MG63 (cell line): ENCODE results near the gene NLGN4Y. TPM values are rescaled to one million over a fixed set of nuclear protein-coding genes. Genes with fewer than 3 reads are reported as not detected.

Source experiments
- DNase-seq: peaks from one replicate; pipeline ENCODE4 v3.0.0-alpha.2; 2020
- H3K27me3 ChIP-seq: fragments of 250-450 bp; sonication (Bioruptor Pico); 2 replicates; pipeline ENCODE4 v1.5.1; 2020; ENCODE audit warnings: mild to moderate bottlenecking, moderate library complexity
- H3K36me3 ChIP-seq: fragments of 250-450 bp; sonication (Bioruptor Pico); 2 replicates; pipeline ENCODE4 v1.5.1; 2020; ENCODE audit warnings: mild to moderate bottlenecking, moderate library complexity
- H3K4me3 ChIP-seq: fragments of 250-450 bp; sonication (Bioruptor Pico); 2 replicates; pipeline ENCODE4 v1.5.1; 2020; ENCODE audit warnings: mild to moderate bottlenecking, moderate library complexity
- H3K9me3 ChIP-seq: fragments of 250-450 bp; sonication (Bioruptor Pico); 2 replicates; pipeline ENCODE4 v1.5.1; 2020; ENCODE audit warnings: mild to moderate bottlenecking, moderate library complexity
- total RNA-seq: library from RNA; depleted of rRNA; stranded (reverse); fragments of >200 nt; shearing (Covaris generic); gene quantifications from 2 replicates; pipeline ENCODE4 v1.2.3, GENCODE V29; 2014; ENCODE audit warnings: low replicate concordance

NLGN4Y gene
- total RNA-seq, 1 experiment from 2014 or later = 8.1 TPM

- Histone ChIP-seq H3K4me3 (no peak overlapping the region), H3K36me3 (no peaks in the 10 kb centered on the region), H3K27me3 (no peaks in the 10 kb centered on the region), H3K9me3 (no peaks in the 10 kb centered on the region)
- DNase-seq = peak; percentile 37
Observed at GRCh38 chrY:14631676-14632075, 107.3 kb downstream of the NLGN4Y start.

- H3K9me3 ChIP-seq = no peaks in the 10 kb centered on the region
- H3K27me3 ChIP-seq = no peaks in the 10 kb centered on the region
- no peaks in the 10 kb centered on the region for H3K36me3 ChIP-seq
- H3K4me3 ChIP-seq = no peak overlapping the region
- DNase-seq = no peak
Observed at GRCh38 chrY:14633718-14634117, 109.4 kb downstream of the NLGN4Y start.

GRCh38 chrY:14634954-14635353 is 110.6 kb downstream of the NLGN4Y start:
- Histone ChIP-seq H3K9me3 (no peaks in the 10 kb centered on the region), H3K27me3 (no peaks in the 10 kb centered on the region), H3K36me3 (no peaks in the 10 kb centered on the region), H3K4me3 (no peak overlapping the region)
- no peak for DNase-seq

GRCh38 chrY:14637551-14637950 is 113.2 kb downstream of the NLGN4Y start:
- Histone ChIP-seq H3K9me3 (no peaks in the 10 kb centered on the region), H3K4me3 (no peak overlapping the region), H3K27me3 (no peaks in the 10 kb centered on the region), H3K36me3 (no peaks in the 10 kb centered on the region)
- DNase-seq = no peak

GRCh38 chrY:14641853-14642252 is 117.5 kb downstream of the NLGN4Y start:
- H3K36me3 ChIP-seq = no peaks in the 10 kb centered on the region
- no peaks in the 10 kb centered on the region for H3K9me3 ChIP-seq
- H3K4me3 ChIP-seq = no peak overlapping the region
- H3K27me3 ChIP-seq = no peaks in the 10 kb centered on the region
- no peak for DNase-seq

- peak; percentile 7 for DNase-seq
Observed at GRCh38 chrY:14644157-14644952, 120.0 kb downstream of the NLGN4Y start.

GRCh38 chrY:14679181-14679580 is 154.9 kb downstream of the NLGN4Y start:
- no peak for DNase-seq
- no peaks in the 10 kb centered on the region for H3K36me3 ChIP-seq
- H3K4me3 ChIP-seq = no peak overlapping the region
- H3K27me3 ChIP-seq = no peaks in the 10 kb centered on the region
- no peaks in the 10 kb centered on the region for H3K9me3 ChIP-seq

More at GRCh38 chrY:14644157-14644952, 120.0 kb downstream of the NLGN4Y start:
- H3K36me3 ChIP-seq = no peaks in the 10 kb centered on the region
- H3K27me3 ChIP-seq = no peaks in the 10 kb centered on the region
- H3K4me3 ChIP-seq = no peak overlapping the region
- H3K9me3 ChIP-seq = no peaks in the 10 kb centered on the region

GRCh38 chrY:14694543-14694942 is 170.2 kb downstream of the NLGN4Y start:
- H3K27me3 ChIP-seq = no peaks in the 10 kb centered on the region
- no peaks in the 10 kb centered on the region for H3K36me3 ChIP-seq
- H3K9me3 ChIP-seq = no peaks in the 10 kb centered on the region
- no peak overlapping the region for H3K4me3 ChIP-seq
- DNase-seq = no peak

GRCh38 chrY:14708158-14708557 is 183.8 kb downstream of the NLGN4Y start:
- H3K9me3 ChIP-seq = no peaks in the 10 kb centered on the region
- no peaks in the 10 kb centered on the region for H3K27me3 ChIP-seq
- H3K4me3 ChIP-seq = no peak overlapping the region
- no peaks in the 10 kb centered on the region for H3K36me3 ChIP-seq
- DNase-seq = no peak

GRCh38 chrY:14741596-14741995 is 217.3 kb downstream of the NLGN4Y start:
- Histone ChIP-seq H3K4me3 (no peak overlapping the region), H3K36me3 (no peaks in the 10 kb centered on the region), H3K27me3 (no peaks in the 10 kb centered on the region), H3K9me3 (no peaks in the 10 kb centered on the region)
- no peak for DNase-seq

GRCh38 chrY:14748329-14748728 is 224.0 kb downstream of the NLGN4Y start:
- Histone ChIP-seq H3K36me3 (no peaks in the 10 kb centered on the region), H3K4me3 (no peak overlapping the region), H3K27me3 (no peaks in the 10 kb centered on the region), H3K9me3 (no peaks in the 10 kb centered on the region)
- no peak for DNase-seq

- DNase-seq = no peak
- Histone ChIP-seq H3K36me3 (no peaks in the 10 kb centered on the region), H3K27me3 (no peaks in the 10 kb centered on the region), H3K4me3 (no peak overlapping the region), H3K9me3 (no peaks in the 10 kb centered on the region)
Observed at GRCh38 chrY:14755571-14755970, 231.2 kb downstream of the NLGN4Y start.

- no peak for DNase-seq
- no peaks in the 10 kb centered on the region for H3K27me3 ChIP-seq
- no peaks in the 10 kb centered on the region for H3K36me3 ChIP-seq
- H3K4me3 ChIP-seq = no peak overlapping the region
- no peaks in the 10 kb centered on the region for H3K9me3 ChIP-seq
Observed at GRCh38 chrY:14762903-14763302, 238.6 kb downstream of the NLGN4Y start.

- Histone ChIP-seq H3K4me3 (no peak overlapping the region), H3K27me3 (no peaks in the 10 kb centered on the region), H3K9me3 (no peaks in the 10 kb centered on the region), H3K36me3 (no peaks in the 10 kb centered on the region)
- no peak for DNase-seq
Observed at GRCh38 chrY:14763600-14763999, 239.3 kb downstream of the NLGN4Y start.

GRCh38 chrY:14778208-14778607 is 253.9 kb downstream of the NLGN4Y start:
- no peaks in the 10 kb centered on the region for H3K36me3 ChIP-seq
- H3K4me3 ChIP-seq = no peak overlapping the region
- H3K9me3 ChIP-seq = 0 out of 2 replicates have a peak, but pooled peaks cover 5% of the 10 kb centered on the region
- H3K27me3 ChIP-seq = no peaks in the 10 kb centered on the region
- DNase-seq = no peak

GRCh38 chrY:14793104-14793503 is 268.8 kb downstream of the NLGN4Y start:
- Histone ChIP-seq H3K4me3 (no peak overlapping the region), H3K27me3 (no peaks in the 10 kb centered on the region), H3K9me3 (no peaks in the 10 kb centered on the region), H3K36me3 (no peaks in the 10 kb centered on the region)
- DNase-seq = no peak

- no peak for DNase-seq
- no peak overlapping the region for H3K4me3 ChIP-seq
- H3K9me3 ChIP-seq = no peaks in the 10 kb centered on the region
- no peaks in the 10 kb centered on the region for H3K27me3 ChIP-seq
- no peaks in the 10 kb centered on the region for H3K36me3 ChIP-seq
Observed at GRCh38 chrY:14793674-14794073, 269.3 kb downstream of the NLGN4Y start.

GRCh38 chrY:14798010-14798409 is 273.7 kb downstream of the NLGN4Y start:
- no peak overlapping the region for H3K4me3 ChIP-seq
- no peaks in the 10 kb centered on the region for H3K27me3 ChIP-seq
- H3K9me3 ChIP-seq = no peaks in the 10 kb centered on the region
- H3K36me3 ChIP-seq = no peaks in the 10 kb centered on the region
- no peak for DNase-seq
